ENCODE measurements around the gene GOLGA1.

GOLGA1 gene

GRCh38 chr9:124855944-124856765 is 84.7 kb downstream of the GOLGA1 start:
- Histone ChIP-seq H3K27ac (replicated peaks) (no peak overlapping the region), H3K27me3 (ENCODE audit: insufficient read depth, poor library complexity, severe bottlenecking) (no peaks in the 10 kb centered on the region), H3K4me3 (replicated peaks; ENCODE audit: insufficient read depth, low read length) (no peak overlapping the region)
- TF ChIP-seq CTCF (IDR thresholded peaks at IDR 0.05; ENCODE audit: insufficient read depth, low read length), result peak; percentile 6
- TF ChIP-seq POLR2AphosphoS5 (IDR thresholded peaks at IDR 0.05; ENCODE audit: low read depth), result no peak; the same call in 1 of the 2 replicates
- peak in 1 of 2 experiments; percentile 66 for DNase-seq (ENCODE audit: low read depth in 1 of 2, low spot score in 1 of 2)

- H3K27ac ChIP-seq (replicated peaks), result no peak overlapping the region
- no peaks in the 10 kb centered on the region for H3K27me3 ChIP-seq (ENCODE audit: insufficient read depth, poor library complexity, severe bottlenecking)
- no peak overlapping the region for H3K4me3 ChIP-seq (replicated peaks; ENCODE audit: insufficient read depth, low read length)
- no peak for TF ChIP-seq GABPA (IDR thresholded peaks at IDR 0.05; ENCODE audit: low read depth)
- TF ChIP-seq CTCF (IDR thresholded peaks at IDR 0.05; ENCODE audit: insufficient read depth, low read length), result no peak
- TF ChIP-seq SPI1 (IDR thresholded peaks at IDR 0.05; ENCODE audit: borderline replicate concordance, low read depth), result no peak
- TF ChIP-seq REST (IDR thresholded peaks at IDR 0.05; ENCODE audit: insufficient replicate concordance, low read depth), result no peak
- TF ChIP-seq POLR2AphosphoS5 (IDR thresholded peaks at IDR 0.05; ENCODE audit: low read depth), result no peak
- no peak for DNase-seq (ENCODE audit: low read depth in 1 of 2, low spot score in 1 of 2)
Measured at GRCh38 chr9:124855566-124855943, 85.3 kb downstream of the GOLGA1 start.

GRCh38 chr9:124854822-124855221 is 86.1 kb downstream of the GOLGA1 start:
- Histone ChIP-seq H3K4me3 (replicated peaks; ENCODE audit: insufficient read depth, low read length) (no peak overlapping the region), H3K27ac (replicated peaks) (no peak overlapping the region), H3K27me3 (ENCODE audit: insufficient read depth, poor library complexity, severe bottlenecking) (no peaks in the 10 kb centered on the region)
- DNase-seq (ENCODE audit: low read depth in 1 of 2, low spot score in 1 of 2), result peak in 1 of 2 experiments; percentile 27
- TF ChIP-seq POLR2AphosphoS5 (IDR thresholded peaks at IDR 0.05; ENCODE audit: low read depth) (no peak), SPI1 (IDR thresholded peaks at IDR 0.05; ENCODE audit: borderline replicate concordance, low read depth) (no peak), REST (IDR thresholded peaks at IDR 0.05; ENCODE audit: insufficient replicate concordance, low read depth) (no peak), CTCF (IDR thresholded peaks at IDR 0.05; ENCODE audit: insufficient read depth, low read length) (no peak), GABPA (IDR thresholded peaks at IDR 0.05; ENCODE audit: low read depth) (no peak)

All from HL-60 (cell line).